Breast epithelium (tissue), 3 donors: ENCODE measurements around the gene UBE3C.

ENCODE experiments used
- CTCF ChIP-seq, 3 donors: fragments of 450-650 bp; IDR thresholded peaks; one replicate each; pipeline ENCODE4 v1.5.1; 2016 to 2017; ENCODE audit warnings: antibody characterized with exemption in 3 of 3, mild to moderate bottlenecking in 3 of 3, moderate library complexity in 3 of 3
- POLR2A ChIP-seq: fragments of 450-650 bp; IDR thresholded peaks from one replicate; pipeline ENCODE4 v1.6.1; 2016; ENCODE audit warnings: antibody characterized with exemption, mild to moderate bottlenecking, moderate library complexity
- POLR2AphosphoS5 ChIP-seq, 3 donors: sonication (generic); formaldehyde crosslinking; IDR thresholded peaks; one replicate each; pipeline ENCODE4 v1.6.1; 2017; ENCODE audit warnings: antibody characterized with exemption in 3 of 3

GRCh38 chr7:157096286-157097055 lies 42.3 kb upstream of the UBE3C start:
- no peak for TF ChIP-seq CTCF (IDR thresholded peaks at IDR 0.05)
- TF ChIP-seq POLR2AphosphoS5 (IDR thresholded peaks at IDR 0.05) = no peak
- TF ChIP-seq POLR2A = no peak
